ENCODE results near the gene CEP20.

DNA sequence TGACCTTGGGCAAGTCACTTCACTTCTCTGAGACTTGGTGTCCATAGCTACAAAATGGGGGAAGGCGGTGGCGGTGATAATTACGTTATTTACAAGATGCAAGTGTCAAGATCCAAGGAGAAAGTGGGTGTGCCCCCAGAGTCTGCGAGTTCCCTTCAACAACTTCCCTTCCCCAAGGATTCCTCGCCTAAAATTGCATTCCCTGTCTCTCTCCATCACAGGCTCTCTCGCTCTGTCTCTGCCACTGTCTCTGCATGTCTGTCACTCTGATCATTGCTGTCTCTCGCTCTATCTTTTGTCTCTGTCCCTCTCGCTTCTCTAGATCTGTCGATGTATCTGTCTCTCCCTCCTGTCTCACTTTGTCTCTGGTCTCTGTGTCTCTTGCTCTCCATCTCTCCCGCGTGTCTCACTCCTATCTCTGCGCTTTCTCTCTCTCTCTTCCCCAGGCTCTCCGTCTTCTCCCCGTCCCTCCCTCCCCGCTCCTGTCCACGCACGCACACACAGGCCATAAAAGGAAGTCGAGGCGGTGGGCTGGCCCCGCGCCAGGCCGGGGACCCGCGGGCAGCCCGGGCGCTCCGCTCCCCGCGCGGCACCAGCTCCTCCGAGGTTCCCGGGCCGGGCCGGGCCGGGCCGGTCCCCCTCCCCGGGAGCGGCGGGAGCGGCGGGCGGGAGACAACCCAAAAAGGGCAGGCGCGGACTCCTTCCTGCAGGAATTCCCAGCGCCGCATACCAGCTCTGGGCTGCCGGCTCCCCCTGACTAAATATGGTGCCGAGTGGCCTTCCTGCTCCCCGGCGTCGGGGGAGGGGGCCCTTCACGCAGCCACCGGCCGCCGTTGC is 30.5 kb downstream of the CEP20 start:
- TF ChIP-seq GATA2 (IDR thresholded peaks at IDR 0.05; ENCODE audit: low read depth, low read length): no peak
- TF ChIP-seq GATA3 (IDR thresholded peaks at IDR 0.05; ENCODE audit: low read depth, low read length): no peak

All from SH-SY5Y (cell line).